NCI-H1436 treated with DMSO at 0.1 percent for 48 hours (cell line): Measurements from ENCODE around the gene C1orf94.

ENCODE experiments used
- DNase-seq: peaks from one replicate; lab custom pipeline; 2025; lab: John Stamatoyannopoulos, UW

Gene C1orf94

DNA sequence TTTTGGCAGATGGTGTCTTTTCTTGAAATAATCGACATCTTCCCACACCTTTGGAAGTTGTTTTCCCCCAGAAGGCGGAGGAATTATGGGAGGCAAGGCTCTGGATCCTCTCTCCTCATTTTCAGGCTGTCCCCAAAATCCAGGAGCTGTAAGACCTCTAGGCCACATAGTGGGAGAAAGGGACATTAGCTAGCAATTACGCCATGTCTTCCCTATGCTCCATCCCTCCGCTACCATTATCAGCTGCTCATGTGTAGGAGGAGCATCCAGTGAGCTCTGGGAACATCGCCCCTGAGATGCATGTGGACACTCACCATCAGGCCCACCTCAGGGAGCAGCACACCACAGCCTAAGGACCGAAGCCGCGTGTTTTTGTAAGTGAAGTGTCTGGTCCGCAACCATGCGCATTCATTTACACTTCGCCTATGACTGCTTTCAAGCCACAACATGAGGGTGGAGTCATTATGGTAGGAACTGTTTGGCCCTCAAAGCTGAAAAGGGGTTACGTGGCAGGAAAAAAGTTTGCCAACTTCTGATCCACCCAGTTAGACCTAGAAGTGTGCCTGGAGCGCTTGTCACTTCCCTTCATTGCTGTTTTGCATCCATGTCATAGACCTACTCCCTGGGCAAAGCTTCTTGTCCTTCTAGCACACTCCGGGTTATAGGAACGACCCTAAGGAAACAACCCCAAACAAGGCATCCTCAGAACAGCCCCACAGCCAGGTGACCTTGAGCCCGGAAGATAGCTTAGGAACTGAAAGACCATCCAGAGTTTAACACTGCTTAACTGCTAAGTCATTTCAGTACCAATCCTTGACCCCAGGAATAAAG, 85.5 kb downstream of the C1orf94 start:
- no peak for DNase-seq

DNA sequence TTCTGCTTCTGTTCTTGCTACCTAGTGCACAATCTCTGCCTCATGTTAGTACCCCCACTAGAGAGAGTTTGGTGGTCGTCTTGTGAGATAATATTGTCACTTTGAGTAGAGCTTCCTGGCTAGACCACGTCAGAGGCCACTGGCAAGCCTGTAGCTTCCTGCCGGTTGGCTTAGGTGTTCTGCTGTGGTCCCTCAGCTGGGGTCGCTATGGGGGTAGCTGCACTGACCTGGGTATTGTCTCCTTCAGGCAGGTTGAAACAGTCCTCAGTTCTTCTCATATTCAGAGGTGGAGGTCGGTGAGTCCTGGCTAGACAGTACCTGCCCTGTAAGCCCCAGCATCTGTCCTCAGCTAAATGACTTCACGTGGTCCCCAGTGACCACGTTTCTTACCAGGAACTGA, 86.2 kb downstream of the C1orf94 start:
- DNase-seq: no peak

DNA sequence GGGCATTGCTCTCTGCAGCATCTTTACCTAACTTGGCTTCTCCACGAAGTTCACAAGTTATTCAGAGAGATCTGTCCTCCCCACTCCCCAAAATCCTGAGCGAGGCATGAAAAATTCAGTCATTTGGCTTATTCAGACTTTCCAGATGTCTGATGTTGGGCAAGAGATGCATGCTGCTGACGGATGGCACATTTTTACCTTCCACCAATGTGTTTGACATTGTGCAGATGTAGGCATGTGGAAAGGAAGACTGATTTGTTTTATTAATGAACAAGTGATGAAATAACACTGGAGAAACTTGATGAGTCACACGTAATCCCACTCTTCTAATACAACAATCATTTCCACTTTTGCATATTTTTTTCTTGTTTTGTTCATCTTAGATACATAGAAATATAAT, 86.7 kb downstream of the C1orf94 start:
- DNase-seq: no peak

DNA sequence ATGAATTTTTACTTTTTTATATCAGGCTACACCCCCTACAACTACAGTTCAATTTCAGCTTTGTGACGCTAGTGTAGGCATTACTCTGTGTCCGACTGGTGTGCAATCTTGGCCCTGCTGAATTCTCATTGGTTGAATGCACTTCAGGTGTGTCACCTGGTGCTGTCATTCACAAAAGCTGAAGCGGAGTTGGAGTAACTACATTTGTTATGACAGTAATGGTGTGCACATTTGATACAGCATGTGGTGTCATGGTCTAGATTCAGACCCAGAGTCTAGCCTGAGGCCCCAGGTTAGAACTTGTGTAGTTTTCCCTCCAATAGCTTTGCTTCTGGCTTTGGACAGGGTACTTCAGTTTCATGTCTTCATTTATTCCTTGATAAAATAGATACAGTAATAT, 88.7 kb downstream of the C1orf94 start:
- no peak for DNase-seq

DNA sequence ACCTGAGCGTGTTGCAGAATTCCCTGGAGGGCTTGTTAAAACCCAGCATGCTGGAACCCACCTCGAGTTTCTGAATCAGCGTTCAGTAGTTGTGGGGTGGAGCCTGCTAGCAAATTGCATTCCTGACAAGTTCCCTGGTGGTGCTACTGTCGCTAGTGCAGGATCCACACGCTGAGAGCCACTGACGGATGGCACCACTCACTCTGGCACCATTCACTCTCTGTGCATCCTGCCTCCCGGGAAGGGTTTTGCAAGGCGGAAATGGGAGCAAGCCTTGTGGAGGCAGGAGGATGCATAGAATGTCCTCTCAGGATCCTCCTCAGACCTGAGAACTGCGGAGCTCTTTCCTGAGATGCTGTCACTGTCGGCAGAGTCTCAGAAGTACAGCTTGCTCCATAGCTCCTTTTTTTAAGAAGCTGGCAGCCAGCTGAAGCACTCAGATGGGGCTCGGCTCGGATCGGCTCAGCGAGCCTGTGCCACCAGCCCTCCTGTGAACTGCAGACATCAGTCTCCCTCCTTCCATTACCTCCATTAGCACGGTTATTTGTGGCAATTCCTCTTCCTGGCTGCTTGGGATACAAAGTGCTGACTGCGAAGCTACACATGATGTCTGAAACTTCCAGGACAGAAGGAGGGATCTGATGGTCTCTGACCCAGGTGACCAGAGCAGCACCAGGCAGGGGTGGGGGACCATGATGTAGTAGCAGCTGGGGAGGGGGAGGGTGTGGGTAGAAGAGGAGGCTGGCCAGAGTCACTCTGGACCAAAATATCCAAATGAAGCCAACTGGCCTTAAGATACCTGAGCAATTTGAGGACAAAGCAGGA, 89.6 kb downstream of the C1orf94 start:
- DNase-seq: no peak

DNA sequence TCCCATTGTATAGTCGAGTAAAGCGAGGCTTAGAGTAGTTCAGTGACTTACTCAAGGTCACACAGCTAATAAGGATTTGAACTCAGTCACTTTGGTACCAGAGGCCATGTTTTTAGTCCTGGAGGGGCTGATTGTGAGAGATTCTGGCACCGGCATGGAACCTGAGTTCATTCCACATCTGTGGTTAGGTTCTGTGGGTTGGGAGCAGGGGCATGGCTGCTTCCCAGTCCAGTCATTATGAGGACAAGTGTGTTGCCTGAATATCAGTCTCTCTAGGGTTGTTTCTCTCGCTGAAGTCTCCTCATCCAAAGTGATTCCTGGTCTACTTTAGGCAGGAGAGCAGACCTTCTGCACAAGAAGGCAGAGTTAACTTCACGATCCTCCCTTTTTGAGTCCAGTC, 90.6 kb downstream of the C1orf94 start:
- DNase-seq: no peak

DNA sequence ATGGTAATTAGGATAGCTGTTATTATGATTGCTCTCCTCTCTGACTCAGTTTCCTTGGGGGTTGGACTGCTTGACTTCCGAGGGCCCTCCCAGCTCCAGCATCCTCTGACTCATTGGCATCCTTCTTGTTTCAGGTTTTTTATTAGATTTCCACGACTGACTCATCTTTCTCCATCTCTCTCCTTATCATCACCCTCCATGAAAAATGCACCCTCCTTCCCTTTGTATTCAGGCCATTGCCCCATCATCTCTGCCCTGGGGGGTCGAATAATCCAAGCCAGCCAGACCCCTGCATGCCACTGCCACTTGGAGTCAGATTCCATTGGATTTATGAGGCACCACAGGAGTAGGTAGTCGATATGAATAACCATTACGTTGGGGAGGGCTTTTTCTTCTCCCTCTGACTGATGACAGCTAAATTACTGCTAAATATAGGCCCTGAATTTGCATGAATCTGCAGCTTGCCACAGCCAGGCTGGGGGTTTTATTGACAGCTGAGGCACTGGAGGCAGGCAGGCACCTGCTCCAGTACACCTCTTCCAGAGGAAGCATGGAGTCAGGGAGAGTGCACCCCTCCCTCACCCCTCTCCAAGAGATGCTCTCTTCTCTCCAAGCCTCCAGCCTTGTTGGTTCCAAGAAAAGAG, 91.7 kb downstream of the C1orf94 start:
- DNase-seq: no peak
